ENCODE measurements around the gene MLN.

Gene MLN

DNA sequence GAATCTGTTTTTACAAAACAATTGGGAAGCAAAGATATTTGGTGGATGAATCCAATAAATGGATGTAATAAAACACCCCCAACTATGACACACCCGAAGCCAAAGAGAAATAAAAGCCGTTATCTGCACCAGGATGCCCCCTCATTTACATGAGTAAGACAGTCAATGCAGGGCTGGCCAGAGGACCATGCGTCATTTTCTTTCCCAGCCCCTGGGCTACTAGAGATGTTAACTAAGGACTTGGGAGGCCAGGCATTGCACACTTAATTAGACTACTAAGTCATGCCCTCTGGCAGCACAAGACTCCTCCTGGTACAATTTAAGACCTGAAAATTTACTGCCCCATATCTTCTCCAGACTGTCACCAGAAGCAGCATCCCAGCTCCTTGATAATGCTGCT is 18.0 kb downstream of the MLN start:
- Histone ChIP-seq H3K4me3 (ENCODE audit: low read depth, low read length) (no peak overlapping the region), H3K36me3 (peaks cover 24% of the 10 kb centered on the region), H3K4me1 (peaks cover 12% of the 10 kb centered on the region), H3K27me3 (no peaks in the 10 kb centered on the region), H3K9me3 (no peaks in the 10 kb centered on the region)
- DNase-seq: no peak
- TF ChIP-seq, protein P1, sequence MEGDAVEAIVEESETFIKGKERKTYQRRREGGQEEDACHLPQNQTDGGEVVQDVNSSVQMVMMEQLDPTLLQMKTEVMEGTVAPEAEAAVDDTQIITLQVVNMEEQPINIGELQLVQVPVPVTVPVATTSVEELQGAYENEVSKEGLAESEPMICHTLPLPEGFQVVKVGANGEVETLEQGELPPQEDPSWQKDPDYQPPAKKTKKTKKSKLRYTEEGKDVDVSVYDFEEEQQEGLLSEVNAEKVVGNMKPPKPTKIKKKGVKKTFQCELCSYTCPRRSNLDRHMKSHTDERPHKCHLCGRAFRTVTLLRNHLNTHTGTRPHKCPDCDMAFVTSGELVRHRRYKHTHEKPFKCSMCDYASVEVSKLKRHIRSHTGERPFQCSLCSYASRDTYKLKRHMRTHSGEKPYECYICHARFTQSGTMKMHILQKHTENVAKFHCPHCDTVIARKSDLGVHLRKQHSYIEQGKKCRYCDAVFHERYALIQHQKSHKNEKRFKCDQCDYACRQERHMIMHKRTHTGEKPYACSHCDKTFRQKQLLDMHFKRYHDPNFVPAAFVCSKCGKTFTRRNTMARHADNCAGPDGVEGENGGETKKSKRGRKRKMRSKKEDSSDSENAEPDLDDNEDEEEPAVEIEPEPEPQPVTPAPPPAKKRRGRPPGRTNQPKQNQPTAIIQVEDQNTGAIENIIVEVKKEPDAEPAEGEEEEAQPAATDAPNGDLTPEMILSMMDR (IDR thresholded peaks at IDR 0.05; ENCODE audit: low read depth, low read length): no peak

DNA sequence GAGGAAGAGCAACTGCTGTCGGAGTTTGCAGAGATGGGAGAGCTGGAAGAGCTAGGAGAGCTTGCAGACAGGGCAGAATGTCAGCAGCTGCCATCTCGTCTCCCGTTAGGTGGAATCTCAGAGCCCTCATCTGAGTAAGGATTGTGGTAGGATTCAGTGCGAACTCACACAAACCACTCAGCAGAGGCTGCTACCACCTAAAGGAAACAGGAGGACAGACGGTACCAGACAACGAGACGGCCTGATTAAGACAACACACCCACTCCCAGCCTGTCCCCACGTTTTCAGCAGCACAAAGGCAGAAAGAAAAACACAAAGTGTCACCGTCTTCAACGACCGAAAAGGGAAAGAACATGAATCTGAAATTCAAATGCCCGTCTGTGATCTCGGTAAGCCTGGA is 19.0 kb downstream of the MLN start:
- Histone ChIP-seq H3K4me1 (peaks cover 12% of the 10 kb centered on the region), H3K27me3 (no peaks in the 10 kb centered on the region), H3K36me3 (peaks cover 33% of the 10 kb centered on the region), H3K9me3 (no peaks in the 10 kb centered on the region), H3K4me3 (ENCODE audit: low read depth, low read length) (no peak overlapping the region)
- no peak for DNase-seq
- TF ChIP-seq, protein P1 (IDR thresholded peaks at IDR 0.05; ENCODE audit: low read depth, low read length): no peak

DNA sequence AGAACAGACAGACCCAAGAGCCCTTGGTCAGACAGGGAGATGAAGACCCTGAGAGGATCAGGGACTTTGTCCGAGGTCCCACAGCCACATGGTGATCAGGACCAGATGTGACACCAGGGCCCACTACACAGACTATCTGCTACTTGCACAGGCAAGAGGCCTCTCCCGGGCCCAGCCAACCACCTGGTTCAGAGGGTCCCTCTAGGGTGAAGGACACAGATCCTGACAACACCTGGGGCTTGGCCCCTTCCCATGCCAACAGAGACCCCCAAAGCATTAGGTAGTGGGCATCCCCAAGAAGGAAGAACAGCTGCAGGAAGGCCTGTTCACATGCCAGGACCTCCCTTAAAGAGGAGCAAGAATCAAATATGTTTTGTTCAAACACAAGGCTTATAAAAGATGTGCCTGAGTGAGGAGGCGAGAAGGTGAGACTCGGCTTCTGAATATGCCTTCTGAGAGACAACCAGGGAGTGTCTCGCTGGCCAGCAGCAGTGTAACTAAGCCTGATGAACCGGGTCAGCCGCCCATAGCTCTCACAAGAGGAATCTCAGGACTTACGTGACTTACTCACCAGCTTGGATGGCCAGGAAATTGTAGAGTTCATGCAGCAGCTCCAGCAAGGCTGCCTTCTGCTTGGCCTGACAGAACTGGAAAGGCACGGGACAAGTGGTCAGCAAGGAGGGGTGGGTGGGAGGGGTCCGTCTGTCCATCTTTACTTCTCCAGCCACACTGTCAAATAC is 19.9 kb downstream of the MLN start:
- H3K27me3 ChIP-seq: no peaks in the 10 kb centered on the region
- no peak overlapping the region for H3K4me3 ChIP-seq (ENCODE audit: low read depth, low read length)
- no peak for DNase-seq
- H3K9me3 ChIP-seq: no peaks in the 10 kb centered on the region
- TF ChIP-seq, protein P1 (IDR thresholded peaks at IDR 0.05; ENCODE audit: low read depth, low read length): no peak
- peaks cover 16% of the 10 kb centered on the region for H3K4me1 ChIP-seq
- peaks cover 42% of the 10 kb centered on the region for H3K36me3 ChIP-seq

DNA sequence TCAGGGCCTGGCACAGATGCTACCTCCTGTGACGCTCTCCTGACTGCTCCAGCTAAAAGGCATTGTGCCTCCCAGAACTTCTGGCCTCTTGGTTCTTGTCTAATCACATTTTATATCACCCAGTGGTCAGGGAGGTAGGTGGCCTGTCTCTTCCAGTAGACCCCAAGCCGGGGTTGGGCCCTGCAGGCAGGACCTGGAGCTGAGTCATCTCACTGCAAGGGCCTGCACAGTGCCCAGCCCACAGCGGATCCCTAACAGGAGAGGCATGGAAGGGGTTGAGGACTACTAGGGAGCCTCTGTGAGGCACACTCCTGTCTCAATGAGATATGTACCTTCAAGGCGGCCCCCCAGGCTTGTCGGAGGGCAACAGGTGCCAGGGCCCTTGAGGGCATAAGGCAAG is 21.2 kb downstream of the MLN start:
- Histone ChIP-seq H3K4me1 (peaks cover 16% of the 10 kb centered on the region), H3K9me3 (no peaks in the 10 kb centered on the region), H3K36me3 (peaks cover 54% of the 10 kb centered on the region), H3K4me3 (ENCODE audit: low read depth, low read length) (no peak overlapping the region), H3K27me3 (no peaks in the 10 kb centered on the region)
- TF ChIP-seq, protein P1 (IDR thresholded peaks at IDR 0.05; ENCODE audit: low read depth, low read length): no peak
- no peak for DNase-seq

DNA sequence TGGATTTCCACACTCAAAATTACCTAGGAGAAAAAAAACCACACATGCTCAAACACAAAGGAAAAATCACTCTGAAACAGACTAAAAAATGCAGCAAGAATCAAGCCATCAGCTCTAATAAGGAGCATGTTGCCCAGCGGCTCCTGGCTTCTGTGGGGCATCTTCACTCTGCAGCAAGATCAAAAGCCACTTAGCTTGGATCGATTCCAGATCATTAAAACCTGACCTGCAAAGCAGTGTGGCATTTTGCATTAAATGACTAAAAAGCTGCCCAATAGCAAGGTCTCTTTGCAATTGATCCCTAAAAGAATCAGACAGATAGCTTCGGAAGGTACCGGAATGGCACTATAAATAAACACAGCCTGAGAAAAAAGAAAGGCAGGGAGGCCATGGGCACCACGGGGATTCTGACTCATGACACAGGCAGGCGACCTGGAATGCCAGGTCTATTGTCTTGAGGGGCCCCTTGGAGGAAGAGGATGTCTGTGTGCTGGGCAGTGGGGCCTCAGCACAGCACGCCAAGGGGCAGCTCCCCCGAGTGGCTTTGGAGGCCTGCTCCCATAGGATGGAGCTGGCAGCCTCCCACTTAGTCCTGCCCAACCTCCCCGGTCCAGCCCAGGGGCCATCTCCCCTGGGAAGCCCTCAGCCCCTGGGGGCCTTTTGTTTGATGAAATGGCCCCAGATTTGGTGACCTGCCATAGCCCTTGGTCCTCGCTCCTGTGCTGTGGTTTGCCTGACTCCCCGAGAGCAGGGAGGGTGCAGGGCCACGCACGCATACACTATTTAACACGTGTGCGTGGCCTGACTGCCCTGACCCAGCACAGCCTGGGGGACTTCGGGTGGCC is 22.4 kb downstream of the MLN start:
- TF ChIP-seq, protein P1 (IDR thresholded peaks at IDR 0.05; ENCODE audit: low read depth, low read length): no peak
- Histone ChIP-seq H3K27me3 (no peaks in the 10 kb centered on the region), H3K4me1 (peaks cover 12% of the 10 kb centered on the region), H3K36me3 (peaks cover 66% of the 10 kb centered on the region), H3K4me3 (ENCODE audit: low read depth, low read length) (no peak overlapping the region), H3K9me3 (no peaks in the 10 kb centered on the region)
- no peak for DNase-seq

DNA sequence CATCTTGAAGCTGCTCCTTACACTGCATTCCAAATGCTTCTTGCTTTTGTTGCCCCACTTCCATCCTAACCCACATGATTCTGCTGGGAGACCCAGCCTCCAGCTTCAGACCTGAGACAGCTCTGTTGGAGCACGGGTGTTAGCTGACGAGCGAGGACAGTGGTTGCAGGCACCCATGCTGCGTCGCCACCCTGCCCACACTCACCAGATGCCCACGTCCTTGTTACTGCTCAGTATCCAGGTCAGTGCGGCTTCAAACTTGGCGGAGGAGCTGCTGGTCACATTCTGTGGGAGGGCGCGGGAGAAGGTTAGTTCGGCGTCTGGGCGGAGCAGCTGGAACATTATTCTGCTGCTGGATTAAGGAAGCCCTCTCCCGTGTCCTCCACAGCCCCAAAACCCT is 23.9 kb downstream of the MLN start:
- Histone ChIP-seq H3K27me3 (no peaks in the 10 kb centered on the region), H3K36me3 (peaks cover 80% of the 10 kb centered on the region), H3K4me1 (peaks cover 12% of the 10 kb centered on the region), H3K4me3 (ENCODE audit: low read depth, low read length) (no peak overlapping the region), H3K9me3 (no peaks in the 10 kb centered on the region)
- TF ChIP-seq, protein P1 (IDR thresholded peaks at IDR 0.05; ENCODE audit: low read depth, low read length): no peak
- no peak for DNase-seq
